ENCODE measurements around the gene STXBP1.
A peak's percentile ranks its signal among the peaks of the same experiment; 100 is the strongest.

DNA sequence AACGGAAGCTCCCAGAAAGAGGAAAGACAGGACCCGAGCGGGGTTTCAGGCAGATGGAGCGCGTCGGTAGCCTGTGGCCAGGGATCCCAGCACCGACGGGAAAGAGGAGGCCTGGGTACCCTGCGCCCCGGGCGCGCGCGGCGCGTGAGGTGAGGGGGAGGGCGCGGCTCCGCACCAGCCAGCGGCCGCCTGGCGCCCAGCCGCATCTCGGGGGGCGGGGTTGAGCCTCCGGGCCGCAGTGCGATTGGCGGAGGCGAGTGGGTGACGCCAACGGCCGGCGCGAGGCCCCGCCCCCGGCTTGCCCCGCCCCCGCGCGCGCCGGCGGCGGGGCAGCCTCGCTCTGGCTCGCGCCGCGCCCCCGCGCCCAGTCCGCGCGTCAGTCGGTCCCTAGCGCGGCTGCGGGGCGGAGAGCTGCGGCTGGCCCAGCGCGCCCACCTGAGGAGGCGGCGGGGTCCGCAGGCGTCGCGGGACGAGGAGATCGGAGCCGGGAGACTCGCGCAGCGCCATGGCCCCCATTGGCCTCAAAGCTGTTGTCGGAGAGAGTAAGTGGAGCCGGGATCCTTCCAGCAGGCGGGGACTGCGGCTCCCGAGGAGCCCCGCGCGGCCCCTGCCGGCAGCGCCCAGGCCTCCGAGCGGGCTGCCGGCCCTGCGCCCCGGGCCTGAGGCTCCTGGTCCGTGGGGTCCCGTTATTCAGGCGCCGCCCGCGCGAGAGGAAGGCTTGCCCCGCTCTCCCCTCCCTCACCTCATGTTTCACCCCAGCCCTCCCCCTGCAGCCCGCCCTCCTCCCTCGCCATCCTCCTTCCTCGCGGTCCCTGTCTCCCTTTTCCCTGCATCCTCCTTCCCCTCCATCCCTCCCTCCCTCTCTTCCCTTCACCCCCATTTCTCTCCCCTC is at the start of gene STXBP1:
- TF ChIP-seq, protein P1, sequence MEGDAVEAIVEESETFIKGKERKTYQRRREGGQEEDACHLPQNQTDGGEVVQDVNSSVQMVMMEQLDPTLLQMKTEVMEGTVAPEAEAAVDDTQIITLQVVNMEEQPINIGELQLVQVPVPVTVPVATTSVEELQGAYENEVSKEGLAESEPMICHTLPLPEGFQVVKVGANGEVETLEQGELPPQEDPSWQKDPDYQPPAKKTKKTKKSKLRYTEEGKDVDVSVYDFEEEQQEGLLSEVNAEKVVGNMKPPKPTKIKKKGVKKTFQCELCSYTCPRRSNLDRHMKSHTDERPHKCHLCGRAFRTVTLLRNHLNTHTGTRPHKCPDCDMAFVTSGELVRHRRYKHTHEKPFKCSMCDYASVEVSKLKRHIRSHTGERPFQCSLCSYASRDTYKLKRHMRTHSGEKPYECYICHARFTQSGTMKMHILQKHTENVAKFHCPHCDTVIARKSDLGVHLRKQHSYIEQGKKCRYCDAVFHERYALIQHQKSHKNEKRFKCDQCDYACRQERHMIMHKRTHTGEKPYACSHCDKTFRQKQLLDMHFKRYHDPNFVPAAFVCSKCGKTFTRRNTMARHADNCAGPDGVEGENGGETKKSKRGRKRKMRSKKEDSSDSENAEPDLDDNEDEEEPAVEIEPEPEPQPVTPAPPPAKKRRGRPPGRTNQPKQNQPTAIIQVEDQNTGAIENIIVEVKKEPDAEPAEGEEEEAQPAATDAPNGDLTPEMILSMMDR (conservative IDR thresholded peaks at IDR 0.05 in 1 of 2, IDR thresholded peaks at IDR 0.05 in 1 of 2; ENCODE audit: low read depth in 1 of 2, low read length in 2 of 2) = peak in 1 of 2 donors; percentile 25
- no peak for TF ChIP-seq EZH2 (IDR thresholded peaks at IDR 0.05; ENCODE audit: low read length, missing control alignments)

All from fibroblast of lung (primary cell).